CD14-positive monocyte (primary cell): Measurements from ENCODE around the gene TBCD. TPM values are rescaled to one million over a fixed set of nuclear protein-coding genes. Genes with fewer than 3 reads are reported as not detected.

Source experiments
- DNase-seq, 3 donors: peaks; one replicate each; pipeline ENCODE4 v3.0.0-alpha.2; 2011 to 2022
- H2AFZ ChIP-seq: 2 replicates; pipeline ENCODE4 v1.6.0; 2012; ENCODE audit warnings: mild to moderate bottlenecking, low read depth, low read length, inconsistent platforms; ENCODE audit not compliant: insufficient read depth, poor library complexity, severe bottlenecking
- H3K27ac ChIP-seq, 2 donors: 1 replicate in 1 of 2; 2 replicates in 1 of 2; pipeline ENCODE4 v1.5.1; 2012 to 2013; ENCODE audit warnings: low read length in 2 of 2, control low read depth in 1 of 2, inconsistent platforms in 1 of 2, low read depth in 1 of 2, mild to moderate bottlenecking in 1 of 2
- H3K27me3 ChIP-seq, 2 donors: one replicate each; pipeline versions ENCODE4 v1.6.0 to v1.6.1; 2011 to 2013; ENCODE audit warnings: low read length in 2 of 2; ENCODE audit not compliant: control insufficient read depth in 2 of 2, insufficient read depth in 2 of 2
- H3K36me3 ChIP-seq, 2 donors: replicated peaks in 1 of 2; 1 replicate in 1 of 2; 2 replicates in 1 of 2; pipeline versions ENCODE4 v1.5.1 to v1.6.1; 2012 to 2013; ENCODE audit warnings: low read length in 2 of 2, control low read depth in 1 of 2, inconsistent platforms in 1 of 2, mild to moderate bottlenecking in 1 of 2; ENCODE audit not compliant: insufficient read depth in 2 of 2, control insufficient read depth in 1 of 2
- H3K4me1 ChIP-seq, 2 donors: 1 replicate in 1 of 2; 2 replicates in 1 of 2; pipeline versions ENCODE4 v1.5.1 to v1.6.1; 2012 to 2013; ENCODE audit warnings: low read length in 2 of 2, control low read depth in 1 of 2, inconsistent platforms in 1 of 2, mild to moderate bottlenecking in 1 of 2, moderate library complexity in 1 of 2; ENCODE audit not compliant: insufficient read depth in 2 of 2, control insufficient read depth in 1 of 2
- H3K4me2 ChIP-seq: replicated peaks from 2 replicates; pipeline ENCODE3; 2012; ENCODE audit warnings: low read length, moderate library complexity, mild to moderate bottlenecking; ENCODE audit not compliant: poor library complexity, severe bottlenecking; ENCODE audit errors: extremely low read depth
- H3K4me3 ChIP-seq, 3 experiments: fragments of 200-600 bp in 1 of 3; sonication (generic) in 1 of 3; replicated peaks in 1 of 3; 1 replicate in 2 of 3; 2 replicates in 1 of 3; pipeline ENCODE4 v1.5.1; 2011 to 2013; ENCODE audit warnings: low read length in 3 of 3, mild to moderate bottlenecking in 3 of 3, control low read depth in 2 of 3, low read depth in 2 of 3, inconsistent platforms in 1 of 3, moderate library complexity in 1 of 3
- H3K79me2 ChIP-seq: 2 replicates; pipeline ENCODE4 v1.6.0; 2012; ENCODE audit warnings: mild to moderate bottlenecking, control low read depth, inconsistent platforms, low read length, moderate library complexity; ENCODE audit not compliant: insufficient read depth
- H3K9ac ChIP-seq: 2 replicates; pipeline ENCODE4 v1.6.0; 2017; ENCODE audit warnings: low read length, mild to moderate bottlenecking; ENCODE audit not compliant: insufficient read depth, poor library complexity, severe bottlenecking
- H3K9me3 ChIP-seq, 2 donors: replicated peaks in 1 of 2; 1 replicate in 1 of 2; 2 replicates in 1 of 2; pipeline versions ENCODE4 v1.5.1 to v1.6.1; 2012 to 2013; ENCODE audit warnings: low read length in 2 of 2, control low read depth in 1 of 2; ENCODE audit not compliant: control insufficient read depth in 1 of 2, insufficient read depth in 1 of 2
- H4K20me1 ChIP-seq: 2 replicates; pipeline ENCODE4 v1.6.0; 2012; ENCODE audit warnings: mild to moderate bottlenecking, low read length, control low read depth, moderate library complexity; ENCODE audit not compliant: insufficient read depth
- H3K27ac Mint-ChIP-seq, 7 donors: one replicate each; pipeline ENCODE4 v1.8.0; 2020; ENCODE audit warnings: mild to moderate bottlenecking in 7 of 7, mixed read lengths in 7 of 7, moderate library complexity in 6 of 7, inconsistent platforms in 2 of 7
- H3K27me3 Mint-ChIP-seq, 3 donors: one replicate each; pipeline ENCODE4 v1.8.0; 2021 to 2022; ENCODE audit warnings: low read depth in 3 of 3, mild to moderate bottlenecking in 3 of 3, mixed read lengths in 3 of 3, moderate library complexity in 3 of 3, inconsistent platforms in 1 of 3
- H3K36me3 Mint-ChIP-seq, 2 donors: one replicate each; pipeline ENCODE4 v1.8.0; 2020; ENCODE audit warnings: mixed read lengths in 2 of 2, inconsistent platforms in 1 of 2, mild to moderate bottlenecking in 1 of 2
- H3K4me1 Mint-ChIP-seq: one replicate; pipeline ENCODE4 v1.8.0; 2020; ENCODE audit warnings: mild to moderate bottlenecking, mixed read lengths
- H3K4me3 Mint-ChIP-seq, 2 donors: one replicate each; pipeline ENCODE4 v1.8.0; 2020; ENCODE audit warnings: mild to moderate bottlenecking in 2 of 2, mixed read lengths in 2 of 2, moderate library complexity in 1 of 2
- H3K9me3 Mint-ChIP-seq, 7 donors: one replicate each; pipeline ENCODE4 v1.8.0; 2020 to 2022; ENCODE audit warnings: mixed read lengths in 7 of 7, mild to moderate bottlenecking in 6 of 7, moderate library complexity in 6 of 7, inconsistent platforms in 2 of 7
- CTCF ChIP-seq: fragments of 200-600 bp; IDR thresholded peaks from one replicate; pipeline ENCODE4 v1.8.0; 2022; ENCODE audit warnings: antibody characterized with exemption, mild to moderate bottlenecking
- WGBS: methylation state at CpG from one replicate; pipeline ENCODE4 v1.1.5; 2013; ENCODE audit warnings: missing lambda C conversion rate; ENCODE audit not compliant: insufficient coverage; 5-methylcytosine and 5-hydroxymethylcytosine counted together
- intact Hi-C, 2 donors: fragments of 100-400 bp; cut with micrococcal nuclease; formaldehyde crosslinking; loops; one replicate each; pipeline versions ENCODE4 v1.15.0 to v1.15.1; 2023
- polyA plus RNA-seq, 3 donors: library from polyadenylated mRNA; depleted of rRNA in 1 of 3; unstranded in 2 of 3; stranded (reverse) in 1 of 3; fragments of 300-500 nt in 2 of 3; fragments of >200 nt in 1 of 3; fragmentation: Illumina TruSeq in 2 of 3; gene quantifications; 1 replicate in 2 of 3; 2 replicates in 1 of 3; pipeline ENCODE4 v1.2.3, GENCODE V29; 2012 to 2021

Gene TBCD
- polyA plus RNA-seq, 3 donors, result 54.7 to 74.0 (median 66.6) TPM

GRCh38 chr17:82880620-82881323 lies 128.9 kb downstream of the TBCD start:
- Mint-ChIP-seq H3K27ac (peak overlapping the region in 5 of 7 donors; percentile 28 to 97 (median 56)), H3K4me3 (no peak overlapping the region), H3K36me3 (peaks cover 20 to 40% of the 10 kb centered on the region in 2 donors), H3K27me3 (peaks cover 0 to 3% (median 0%) of the 10 kb centered on the region in 3 donors), H3K4me1 (peaks cover 94% of the 10 kb centered on the region), H3K9me3 (no peaks in the 10 kb centered on the region)
- no peak for TF ChIP-seq CTCF
- H3K27ac ChIP-seq, result peak overlapping the region; percentile 86 to 87
- H3K4me3 ChIP-seq, result no peak overlapping the region
- 97% methylated on average over 25 of the region's 25 CpGs for WGBS
- H3K9ac ChIP-seq, result no peak overlapping the region
- H3K4me1 ChIP-seq, result peaks cover 81 to 99% of the 10 kb centered on the region in 2 donors
- no peaks in the 10 kb centered on the region for H3K27me3 ChIP-seq
- H2AFZ ChIP-seq, result no peak overlapping the region
- intact Hi-C loops, result no loop called here
- peaks cover 20% of the 10 kb centered on the region for H3K79me2 ChIP-seq
- H3K9me3 ChIP-seq, result no peaks in the 10 kb centered on the region
- no peak overlapping the region for H3K4me2 ChIP-seq
- no peaks in the 10 kb centered on the region for H4K20me1 ChIP-seq
- no peaks in the 10 kb centered on the region for H3K36me3 ChIP-seq
- DNase-seq, result no peak

DNA sequence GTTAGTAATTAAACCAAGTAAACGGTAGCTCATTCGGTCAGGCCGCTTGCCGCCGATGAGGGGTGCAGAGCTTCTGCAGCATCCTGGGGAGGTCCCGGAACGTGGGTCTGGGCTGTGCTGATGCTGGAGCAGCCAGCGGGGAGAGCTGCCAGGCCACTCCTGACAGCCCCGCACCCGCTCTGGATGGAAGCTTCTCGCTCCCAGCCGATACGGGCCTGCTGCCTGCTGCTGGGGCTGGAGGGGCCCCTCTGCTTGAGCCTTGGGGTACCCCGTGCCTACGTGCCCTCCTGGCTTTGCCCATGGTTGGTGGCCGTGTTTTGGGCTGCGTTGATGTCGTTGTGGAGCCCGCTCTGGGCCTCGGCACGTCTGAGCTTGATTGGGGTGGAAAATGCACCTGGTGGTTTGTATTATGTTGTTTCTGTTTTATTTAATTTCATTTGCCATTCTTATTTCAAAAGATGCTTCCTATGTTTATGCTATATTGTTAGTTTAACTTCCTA lies 129.5 kb downstream of the TBCD start:
- Histone ChIP-seq H3K9ac (no peak overlapping the region), H3K9me3 (no peaks in the 10 kb centered on the region), H3K4me2 (no peak overlapping the region), H3K27ac (peak overlapping the region; percentile 86 to 87), H3K36me3 (no peaks in the 10 kb centered on the region), H3K4me1 (peaks cover 81 to 99% of the 10 kb centered on the region in 2 donors), H3K4me3 (no peak overlapping the region), H3K79me2 (peaks cover 20% of the 10 kb centered on the region), H4K20me1 (no peaks in the 10 kb centered on the region), H3K27me3 (no peaks in the 10 kb centered on the region), H2AFZ (no peak overlapping the region)
- 94% methylated on average over 15 of the region's 21 CpGs for WGBS
- Mint-ChIP-seq H3K9me3 (no peaks in the 10 kb centered on the region), H3K27ac (peak overlapping the region; percentile 53 to 99 (median 95)), H3K27me3 (peaks cover 0 to 3% (median 0%) of the 10 kb centered on the region in 3 donors), H3K36me3 (peaks cover 20 to 40% of the 10 kb centered on the region in 2 donors), H3K4me3 (no peak overlapping the region), H3K4me1 (peaks cover 94% of the 10 kb centered on the region)
- intact Hi-C loops, result no loop called here
- DNase-seq, result no peak
- TF ChIP-seq CTCF, result no peak
